Neural progenitor cell (in vitro differentiated cells): ENCODE results near the gene ASTN2.

Experiments used
- EZH2 ChIP-seq: fragments of 200-600 bp; sonication (generic); IDR thresholded peaks from 2 replicates; pipeline ENCODE4 v1.6.1; 2017; ENCODE audit warnings: antibody characterized with exemption, mild to moderate bottlenecking, moderate library complexity
- TF ChIP-seq, protein P1 (sequence below): fragments of 200-600 bp; sonication (generic); IDR thresholded peaks from 2 replicates; pipeline ENCODE4 v1.5.1; 2017; ENCODE audit warnings: antibody characterized with exemption, mild to moderate bottlenecking

GRCh38 chr9:116986015-116986414 lies 428.8 kb downstream of the ASTN2 start:
- TF ChIP-seq, protein P1, sequence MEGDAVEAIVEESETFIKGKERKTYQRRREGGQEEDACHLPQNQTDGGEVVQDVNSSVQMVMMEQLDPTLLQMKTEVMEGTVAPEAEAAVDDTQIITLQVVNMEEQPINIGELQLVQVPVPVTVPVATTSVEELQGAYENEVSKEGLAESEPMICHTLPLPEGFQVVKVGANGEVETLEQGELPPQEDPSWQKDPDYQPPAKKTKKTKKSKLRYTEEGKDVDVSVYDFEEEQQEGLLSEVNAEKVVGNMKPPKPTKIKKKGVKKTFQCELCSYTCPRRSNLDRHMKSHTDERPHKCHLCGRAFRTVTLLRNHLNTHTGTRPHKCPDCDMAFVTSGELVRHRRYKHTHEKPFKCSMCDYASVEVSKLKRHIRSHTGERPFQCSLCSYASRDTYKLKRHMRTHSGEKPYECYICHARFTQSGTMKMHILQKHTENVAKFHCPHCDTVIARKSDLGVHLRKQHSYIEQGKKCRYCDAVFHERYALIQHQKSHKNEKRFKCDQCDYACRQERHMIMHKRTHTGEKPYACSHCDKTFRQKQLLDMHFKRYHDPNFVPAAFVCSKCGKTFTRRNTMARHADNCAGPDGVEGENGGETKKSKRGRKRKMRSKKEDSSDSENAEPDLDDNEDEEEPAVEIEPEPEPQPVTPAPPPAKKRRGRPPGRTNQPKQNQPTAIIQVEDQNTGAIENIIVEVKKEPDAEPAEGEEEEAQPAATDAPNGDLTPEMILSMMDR = no peak
- TF ChIP-seq EZH2 = no peak
